Measurements from ENCODE around the gene SLC29A1.

Gene SLC29A1

DNA sequence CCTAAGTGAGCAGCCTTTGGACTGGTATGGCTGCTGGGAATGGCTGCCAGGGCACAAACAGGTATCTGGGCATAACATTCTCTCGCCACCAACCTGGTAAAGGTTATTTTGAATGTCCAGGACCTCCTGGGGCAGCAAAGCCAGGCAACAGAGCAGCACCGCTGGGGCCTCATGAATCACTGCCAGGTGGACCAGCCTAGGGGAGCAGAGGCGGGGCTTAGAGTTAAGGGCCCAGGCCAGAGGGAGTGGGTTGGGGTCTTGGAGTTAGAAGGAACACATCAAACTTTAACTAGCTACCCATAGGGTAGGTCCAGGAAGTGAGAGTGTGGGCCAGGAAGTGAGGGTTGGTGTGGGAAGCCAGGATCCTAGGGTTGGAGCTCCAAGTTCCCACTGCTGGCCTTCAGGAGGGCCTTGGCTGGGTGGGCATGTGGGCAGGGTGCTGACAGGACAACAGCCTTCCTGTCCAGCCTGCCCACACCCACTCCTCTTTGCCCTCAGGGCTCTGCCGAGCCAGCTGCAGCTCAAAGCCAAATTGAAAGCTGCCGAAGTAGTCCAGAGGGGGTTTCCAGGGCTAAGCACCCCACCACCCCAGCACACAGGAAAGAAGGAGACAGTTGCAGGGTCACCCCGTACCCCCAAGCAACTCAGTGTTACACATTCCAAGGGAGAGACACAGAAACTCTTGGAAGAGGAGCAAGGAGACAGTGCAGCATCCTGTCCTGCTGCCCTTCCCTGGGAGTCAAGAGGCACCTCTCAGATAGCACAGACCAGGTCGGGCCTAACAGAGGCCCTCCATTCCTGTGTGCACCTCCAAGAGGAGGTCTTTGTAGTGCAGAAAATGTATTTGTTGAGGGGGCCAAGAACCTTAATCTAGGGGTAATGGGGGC is 39.3 kb downstream of the SLC29A1 start:
- TF ChIP-seq, protein P1, sequence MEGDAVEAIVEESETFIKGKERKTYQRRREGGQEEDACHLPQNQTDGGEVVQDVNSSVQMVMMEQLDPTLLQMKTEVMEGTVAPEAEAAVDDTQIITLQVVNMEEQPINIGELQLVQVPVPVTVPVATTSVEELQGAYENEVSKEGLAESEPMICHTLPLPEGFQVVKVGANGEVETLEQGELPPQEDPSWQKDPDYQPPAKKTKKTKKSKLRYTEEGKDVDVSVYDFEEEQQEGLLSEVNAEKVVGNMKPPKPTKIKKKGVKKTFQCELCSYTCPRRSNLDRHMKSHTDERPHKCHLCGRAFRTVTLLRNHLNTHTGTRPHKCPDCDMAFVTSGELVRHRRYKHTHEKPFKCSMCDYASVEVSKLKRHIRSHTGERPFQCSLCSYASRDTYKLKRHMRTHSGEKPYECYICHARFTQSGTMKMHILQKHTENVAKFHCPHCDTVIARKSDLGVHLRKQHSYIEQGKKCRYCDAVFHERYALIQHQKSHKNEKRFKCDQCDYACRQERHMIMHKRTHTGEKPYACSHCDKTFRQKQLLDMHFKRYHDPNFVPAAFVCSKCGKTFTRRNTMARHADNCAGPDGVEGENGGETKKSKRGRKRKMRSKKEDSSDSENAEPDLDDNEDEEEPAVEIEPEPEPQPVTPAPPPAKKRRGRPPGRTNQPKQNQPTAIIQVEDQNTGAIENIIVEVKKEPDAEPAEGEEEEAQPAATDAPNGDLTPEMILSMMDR (IDR thresholded peaks at IDR 0.05; ENCODE audit: low read depth, low read length) = no peak
- H3K4me3 ChIP-seq (replicated peaks in 1 of 2; ENCODE audit: low read depth in 2 of 2, low read length in 2 of 2) = peak overlapping the region in 1 of 2 donors; percentile 85
- DNase-seq (ENCODE audit: low read depth in 2 of 2) = no peak

DNA sequence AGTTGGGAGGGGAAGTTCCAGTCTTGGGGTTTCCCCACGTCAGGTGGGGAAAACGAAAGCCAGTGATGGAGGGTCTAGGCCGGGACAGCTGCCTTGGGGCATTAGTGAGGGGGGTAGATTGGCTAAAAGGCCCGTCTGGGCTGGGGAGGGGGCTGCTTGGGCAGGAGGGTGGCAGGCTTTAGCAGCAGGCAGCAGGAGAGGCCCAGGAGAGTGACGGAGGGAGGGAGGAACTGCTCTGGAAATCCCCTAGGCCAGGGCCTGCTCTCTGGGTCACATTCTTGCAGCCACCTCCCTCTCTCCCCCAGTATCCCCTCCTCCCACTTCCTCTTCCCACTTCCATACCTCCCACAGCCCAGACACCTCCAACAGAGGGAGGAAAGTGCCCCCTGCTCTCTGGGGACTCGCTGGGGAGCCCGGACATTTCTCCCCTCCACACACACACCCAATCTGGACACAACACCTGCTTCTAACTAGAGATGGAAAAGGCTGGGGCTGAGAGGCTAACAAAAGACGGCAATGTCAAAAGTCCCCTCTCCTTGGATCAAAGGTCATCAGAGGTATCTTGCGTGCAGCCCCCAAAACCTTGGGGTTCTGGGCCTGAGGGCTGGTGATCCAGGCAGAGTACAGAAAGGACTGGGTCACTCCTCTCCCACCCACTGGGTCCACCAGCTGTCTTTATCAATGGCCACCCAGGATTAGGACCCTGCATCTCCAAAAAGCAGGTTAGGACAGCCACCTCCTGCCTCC is 40.1 kb downstream of the SLC29A1 start:
- H3K4me3 ChIP-seq (replicated peaks in 1 of 2; ENCODE audit: low read depth in 2 of 2, low read length in 2 of 2) = peak overlapping the region; percentile 6 to 85
- TF ChIP-seq, protein P1 (IDR thresholded peaks at IDR 0.05; ENCODE audit: low read depth, low read length) = no peak
- peak; percentile 31 to 54 for DNase-seq (ENCODE audit: low read depth in 2 of 2)

DNA sequence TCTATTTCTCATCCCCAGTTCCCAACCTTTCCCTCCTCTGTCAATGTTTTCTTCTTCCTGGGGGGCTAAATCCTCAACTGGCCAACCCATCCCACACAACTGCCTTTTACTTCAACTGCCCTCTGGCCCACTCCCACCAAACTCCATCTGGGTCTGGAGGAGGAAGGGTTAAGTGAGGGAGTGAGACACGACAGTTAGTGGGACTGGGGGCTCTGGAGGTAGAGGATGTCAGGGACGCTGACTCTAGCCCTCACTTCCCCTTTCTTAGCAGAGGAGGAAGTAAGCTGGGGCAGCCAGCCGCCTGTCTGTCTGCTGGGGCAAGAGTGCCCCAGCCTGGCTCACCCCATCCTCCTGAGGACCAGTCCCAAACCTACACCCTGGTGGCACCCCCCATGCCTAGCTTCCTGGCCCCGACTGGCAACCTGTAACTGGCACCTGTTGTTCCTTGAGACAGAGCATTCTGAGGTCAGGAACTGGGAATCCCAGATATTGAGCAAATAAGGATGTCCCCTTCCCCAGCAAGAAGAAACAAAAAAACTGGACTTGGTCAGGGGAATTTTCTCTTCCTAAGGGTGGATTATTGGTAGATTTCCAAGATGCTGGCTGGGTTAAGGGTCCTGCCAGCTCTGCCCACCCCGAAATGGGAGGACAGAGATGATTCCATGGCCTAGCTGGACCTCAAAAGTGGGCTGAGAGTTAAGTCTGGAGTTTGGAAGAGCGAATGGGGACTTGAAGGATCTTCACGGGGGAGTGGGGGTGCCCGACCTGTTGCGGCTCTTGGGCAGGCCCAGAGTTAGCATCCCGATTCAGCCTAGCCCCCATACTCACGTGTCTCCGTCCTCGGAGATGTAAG is 41.0 kb downstream of the SLC29A1 start:
- DNase-seq (ENCODE audit: low read depth in 2 of 2) = peak in 1 of 2 donors; percentile 18
- H3K4me3 ChIP-seq (replicated peaks in 1 of 2; ENCODE audit: low read depth in 2 of 2, low read length in 2 of 2) = peak overlapping the region; percentile 78 to 85
- TF ChIP-seq, protein P1 (IDR thresholded peaks at IDR 0.05; ENCODE audit: low read depth, low read length) = no peak

DNA sequence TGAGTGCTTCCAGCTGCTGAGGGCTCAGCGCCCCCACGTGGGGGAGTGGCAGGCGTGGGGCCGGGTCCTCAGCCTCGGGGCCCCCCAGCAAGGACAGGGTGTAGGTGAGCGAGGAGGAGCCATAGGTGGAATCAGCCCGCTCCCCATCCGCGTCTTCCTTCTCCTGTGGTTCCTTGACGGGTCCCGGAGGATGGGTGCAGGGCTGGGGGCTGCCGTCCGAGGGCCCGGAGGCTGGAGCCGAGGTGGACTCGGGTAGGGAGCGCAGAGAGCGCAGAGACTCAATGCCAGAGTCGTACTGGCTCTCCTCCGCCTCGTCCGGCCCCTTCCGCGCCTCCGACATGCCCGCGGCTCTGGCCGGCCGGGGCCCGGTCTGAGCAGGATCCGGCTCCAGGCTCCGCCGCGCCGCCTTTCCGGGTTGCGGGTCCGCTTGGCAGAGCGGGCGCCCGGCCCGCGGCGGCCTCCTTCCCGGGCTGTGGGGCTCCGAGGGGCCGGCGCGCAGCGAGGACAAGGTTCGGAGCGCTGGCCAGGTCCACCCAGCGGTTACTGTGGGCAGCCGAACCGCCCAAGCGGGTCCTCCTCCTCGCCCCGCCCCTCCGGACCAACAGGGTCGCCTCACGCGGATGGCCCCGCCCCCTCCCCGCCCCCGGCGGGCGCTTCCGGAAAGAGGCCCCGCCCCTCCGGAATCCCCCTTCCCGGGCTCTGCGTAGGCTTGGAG is 41.8 kb downstream of the SLC29A1 start, which contains the start of gene NFKBIE:
TSS of gene NFKBIE (minus strand) at position 545 of the 715 bp plus-strand sequence. CDS start at position 340, 205 bp downstream.
- H3K4me3 ChIP-seq (replicated peaks in 1 of 2; ENCODE audit: low read depth in 2 of 2, low read length in 2 of 2) = peak within 1 kb of the TSS; percentile 78 to 85
- TF ChIP-seq, protein P1 (IDR thresholded peaks at IDR 0.05; ENCODE audit: low read depth, low read length) = no peak

DNA sequence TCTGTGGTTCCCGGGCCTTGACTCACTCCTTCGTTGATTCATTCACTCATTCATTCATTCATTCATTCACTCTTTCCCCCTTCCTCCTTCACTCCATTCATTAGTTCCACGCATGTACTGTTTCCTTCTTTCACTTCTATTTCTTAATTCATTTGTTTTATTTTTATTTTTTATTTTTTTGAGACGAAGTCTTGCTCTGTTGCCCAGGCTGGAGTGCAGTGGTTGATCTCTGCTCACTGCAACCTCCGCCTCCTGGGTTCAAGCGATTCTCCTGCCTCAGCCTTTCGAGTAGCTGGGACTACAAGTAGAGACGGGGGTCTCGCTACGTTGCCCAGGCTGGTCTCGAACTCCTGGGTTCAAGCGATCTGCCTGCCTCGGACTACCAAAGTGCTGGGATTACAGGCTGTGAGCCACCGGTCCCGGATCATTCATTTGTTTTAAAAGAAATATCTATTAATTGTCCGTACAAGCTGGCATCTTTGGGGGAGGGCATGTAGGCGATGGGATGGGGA is 42.4 kb downstream of the SLC29A1 start:
- TF ChIP-seq, protein P1 (IDR thresholded peaks at IDR 0.05; ENCODE audit: low read depth, low read length) = no peak
- DNase-seq (ENCODE audit: low read depth in 2 of 2) = no peak
- no peak overlapping the region for H3K4me3 ChIP-seq (replicated peaks in 1 of 2; ENCODE audit: low read depth in 2 of 2, low read length in 2 of 2)

More for the DNA sequence above, 41.8 kb downstream of the SLC29A1 start, which contains the start of gene NFKBIE:
- peak; percentile 93 to 94 for DNase-seq (ENCODE audit: low read depth in 2 of 2)
